HL-60 (cell line): ENCODE measurements around the gene C6orf58.

Experiments
- GABPA ChIP-seq: IDR thresholded peaks from 2 replicates; pipeline ENCODE4 v1.6.1; 2012; ENCODE audit warnings: low read depth
- POLR2AphosphoS5 ChIP-seq: IDR thresholded peaks from 2 replicates; pipeline ENCODE4 v1.6.1; 2012; ENCODE audit warnings: low read depth
- REST ChIP-seq: IDR thresholded peaks from 2 replicates; pipeline ENCODE4 v1.6.1; 2012; ENCODE audit warnings: low read depth; ENCODE audit not compliant: insufficient replicate concordance
- SPI1 ChIP-seq: IDR thresholded peaks from 2 replicates; pipeline ENCODE4 v1.6.1; 2012; ENCODE audit warnings: low read depth, mild to moderate bottlenecking, borderline replicate concordance
- TF ChIP-seq, protein P1 (sequence below): IDR thresholded peaks from one replicate; pipeline ENCODE4 v1.5.1; 2011; ENCODE audit warnings: low read length, control low read depth, inconsistent platforms; ENCODE audit not compliant: insufficient read depth

GRCh38 chr6:127582777-127583462 is 5.9 kb downstream of the C6orf58 start:
- TF ChIP-seq POLR2AphosphoS5 = no peak
- TF ChIP-seq, protein P1, sequence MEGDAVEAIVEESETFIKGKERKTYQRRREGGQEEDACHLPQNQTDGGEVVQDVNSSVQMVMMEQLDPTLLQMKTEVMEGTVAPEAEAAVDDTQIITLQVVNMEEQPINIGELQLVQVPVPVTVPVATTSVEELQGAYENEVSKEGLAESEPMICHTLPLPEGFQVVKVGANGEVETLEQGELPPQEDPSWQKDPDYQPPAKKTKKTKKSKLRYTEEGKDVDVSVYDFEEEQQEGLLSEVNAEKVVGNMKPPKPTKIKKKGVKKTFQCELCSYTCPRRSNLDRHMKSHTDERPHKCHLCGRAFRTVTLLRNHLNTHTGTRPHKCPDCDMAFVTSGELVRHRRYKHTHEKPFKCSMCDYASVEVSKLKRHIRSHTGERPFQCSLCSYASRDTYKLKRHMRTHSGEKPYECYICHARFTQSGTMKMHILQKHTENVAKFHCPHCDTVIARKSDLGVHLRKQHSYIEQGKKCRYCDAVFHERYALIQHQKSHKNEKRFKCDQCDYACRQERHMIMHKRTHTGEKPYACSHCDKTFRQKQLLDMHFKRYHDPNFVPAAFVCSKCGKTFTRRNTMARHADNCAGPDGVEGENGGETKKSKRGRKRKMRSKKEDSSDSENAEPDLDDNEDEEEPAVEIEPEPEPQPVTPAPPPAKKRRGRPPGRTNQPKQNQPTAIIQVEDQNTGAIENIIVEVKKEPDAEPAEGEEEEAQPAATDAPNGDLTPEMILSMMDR = no peak
- TF ChIP-seq GABPA = no peak
- TF ChIP-seq REST = no peak
- TF ChIP-seq SPI1 = no peak
